ENCODE data around the gene DCUN1D2.

Gene DCUN1D2

DNA sequence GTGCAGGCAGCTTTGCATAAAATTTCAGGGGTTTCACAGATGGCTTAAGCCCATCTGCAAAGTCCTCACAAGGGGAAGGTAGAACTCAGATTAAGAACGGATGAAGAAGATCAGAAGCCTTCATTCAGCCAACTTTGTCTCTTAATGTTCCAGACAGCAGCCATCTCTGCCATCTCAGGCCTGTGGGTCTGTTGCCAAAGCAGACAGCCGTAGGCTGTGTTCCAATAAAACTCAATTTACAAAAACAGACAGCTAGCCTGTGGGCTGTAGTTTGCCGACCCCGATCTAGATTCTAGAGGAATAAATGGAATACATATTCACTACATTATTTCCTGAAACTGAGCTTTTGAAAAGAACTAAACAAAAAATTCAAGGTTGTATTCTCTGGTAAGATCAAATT, 3.8 kb downstream of the DCUN1D2 start:
- H3K36me3 ChIP-seq (ENCODE audit: control insufficient read depth, low read length), result peaks cover 36% of the 10 kb centered on the region
- peaks cover 40% of the 10 kb centered on the region for H4K20me1 ChIP-seq (ENCODE audit: control insufficient read depth, insufficient read depth, low read depth, low read length)
- peaks cover 38% of the 10 kb centered on the region for H3K4me1 ChIP-seq (ENCODE audit: control insufficient read depth, low read length)
- peaks cover 94% of the 10 kb centered on the region for H3K79me2 ChIP-seq (ENCODE audit: control insufficient read depth, low read length)
- H3K27ac ChIP-seq (ENCODE audit: low read depth, low read length), result no peak overlapping the region
- TF ChIP-seq, protein P1, sequence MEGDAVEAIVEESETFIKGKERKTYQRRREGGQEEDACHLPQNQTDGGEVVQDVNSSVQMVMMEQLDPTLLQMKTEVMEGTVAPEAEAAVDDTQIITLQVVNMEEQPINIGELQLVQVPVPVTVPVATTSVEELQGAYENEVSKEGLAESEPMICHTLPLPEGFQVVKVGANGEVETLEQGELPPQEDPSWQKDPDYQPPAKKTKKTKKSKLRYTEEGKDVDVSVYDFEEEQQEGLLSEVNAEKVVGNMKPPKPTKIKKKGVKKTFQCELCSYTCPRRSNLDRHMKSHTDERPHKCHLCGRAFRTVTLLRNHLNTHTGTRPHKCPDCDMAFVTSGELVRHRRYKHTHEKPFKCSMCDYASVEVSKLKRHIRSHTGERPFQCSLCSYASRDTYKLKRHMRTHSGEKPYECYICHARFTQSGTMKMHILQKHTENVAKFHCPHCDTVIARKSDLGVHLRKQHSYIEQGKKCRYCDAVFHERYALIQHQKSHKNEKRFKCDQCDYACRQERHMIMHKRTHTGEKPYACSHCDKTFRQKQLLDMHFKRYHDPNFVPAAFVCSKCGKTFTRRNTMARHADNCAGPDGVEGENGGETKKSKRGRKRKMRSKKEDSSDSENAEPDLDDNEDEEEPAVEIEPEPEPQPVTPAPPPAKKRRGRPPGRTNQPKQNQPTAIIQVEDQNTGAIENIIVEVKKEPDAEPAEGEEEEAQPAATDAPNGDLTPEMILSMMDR (IDR thresholded peaks at IDR 0.05; ENCODE audit: low read depth, low read length, poor library complexity, severe bottlenecking), result no peak
- no peak for TF ChIP-seq EZH2phosphoT487 (IDR thresholded peaks at IDR 0.05; ENCODE audit: borderline replicate concordance, low read length)
- H3K4me2 ChIP-seq (ENCODE audit: low read length), result peak overlapping the region; percentile 7; the same call in 1 of the 2 replicates
- H3K9me3 ChIP-seq (ENCODE audit: control insufficient read depth, insufficient read depth, low read length), result no peaks in the 10 kb centered on the region
- H3F3A ChIP-seq (ENCODE audit: control insufficient read depth, insufficient read depth), result 0 out of 2 replicates have a peak, but pooled peaks cover 3% of the 10 kb centered on the region
- no peaks in the 10 kb centered on the region for H3K9me2 ChIP-seq (replicated peaks; ENCODE audit: control insufficient read depth, low read length)
- no peaks in the 10 kb centered on the region for H3K27me3 ChIP-seq (ENCODE audit: control insufficient read depth, low read length)
- H3K4me3 ChIP-seq (ENCODE audit: low read length), result no peak overlapping the region

DNA sequence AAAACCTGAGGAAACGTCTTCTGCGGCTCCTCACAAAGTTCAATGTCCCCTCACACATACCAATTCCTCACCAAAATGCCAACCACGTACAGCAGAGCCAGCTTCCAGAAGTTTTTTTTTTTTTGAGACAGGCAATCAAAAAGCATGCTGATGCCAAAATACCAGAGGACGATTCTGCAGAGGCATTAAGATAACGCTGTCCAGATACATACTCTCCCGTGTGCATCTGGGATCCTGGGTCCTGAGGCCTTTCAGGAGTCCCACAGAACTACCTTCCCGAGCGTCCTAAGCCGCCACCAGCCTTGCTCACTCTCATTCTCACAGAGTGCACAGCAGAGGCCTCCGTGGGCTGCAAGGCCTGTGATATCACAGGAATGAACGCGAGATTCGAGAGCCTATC, 5.0 kb downstream of the DCUN1D2 start:
- Histone ChIP-seq H3K27me3 (ENCODE audit: control insufficient read depth, low read length) (no peaks in the 10 kb centered on the region), H3K27ac (ENCODE audit: low read depth, low read length) (no peak overlapping the region), H3K9me3 (ENCODE audit: control insufficient read depth, insufficient read depth, low read length) (no peaks in the 10 kb centered on the region), H3K4me1 (ENCODE audit: control insufficient read depth, low read length) (peaks cover 34% of the 10 kb centered on the region), H3K4me3 (ENCODE audit: low read length) (no peak overlapping the region), H4K20me1 (ENCODE audit: control insufficient read depth, insufficient read depth, low read depth, low read length) (peaks cover 40% of the 10 kb centered on the region), H3K36me3 (ENCODE audit: control insufficient read depth, low read length) (peaks cover 42% of the 10 kb centered on the region), H3K4me2 (ENCODE audit: low read length) (no peak overlapping the region), H3F3A (ENCODE audit: control insufficient read depth, insufficient read depth) (0 out of 2 replicates have a peak, but pooled peaks cover 3% of the 10 kb centered on the region), H3K9me2 (replicated peaks; ENCODE audit: control insufficient read depth, low read length) (no peaks in the 10 kb centered on the region), H3K79me2 (ENCODE audit: control insufficient read depth, low read length) (peaks cover 93% of the 10 kb centered on the region)
- TF ChIP-seq, protein P1 (IDR thresholded peaks at IDR 0.05; ENCODE audit: low read depth, low read length, poor library complexity, severe bottlenecking), result no peak
- TF ChIP-seq EZH2phosphoT487 (IDR thresholded peaks at IDR 0.05; ENCODE audit: borderline replicate concordance, low read length), result no peak

DNA sequence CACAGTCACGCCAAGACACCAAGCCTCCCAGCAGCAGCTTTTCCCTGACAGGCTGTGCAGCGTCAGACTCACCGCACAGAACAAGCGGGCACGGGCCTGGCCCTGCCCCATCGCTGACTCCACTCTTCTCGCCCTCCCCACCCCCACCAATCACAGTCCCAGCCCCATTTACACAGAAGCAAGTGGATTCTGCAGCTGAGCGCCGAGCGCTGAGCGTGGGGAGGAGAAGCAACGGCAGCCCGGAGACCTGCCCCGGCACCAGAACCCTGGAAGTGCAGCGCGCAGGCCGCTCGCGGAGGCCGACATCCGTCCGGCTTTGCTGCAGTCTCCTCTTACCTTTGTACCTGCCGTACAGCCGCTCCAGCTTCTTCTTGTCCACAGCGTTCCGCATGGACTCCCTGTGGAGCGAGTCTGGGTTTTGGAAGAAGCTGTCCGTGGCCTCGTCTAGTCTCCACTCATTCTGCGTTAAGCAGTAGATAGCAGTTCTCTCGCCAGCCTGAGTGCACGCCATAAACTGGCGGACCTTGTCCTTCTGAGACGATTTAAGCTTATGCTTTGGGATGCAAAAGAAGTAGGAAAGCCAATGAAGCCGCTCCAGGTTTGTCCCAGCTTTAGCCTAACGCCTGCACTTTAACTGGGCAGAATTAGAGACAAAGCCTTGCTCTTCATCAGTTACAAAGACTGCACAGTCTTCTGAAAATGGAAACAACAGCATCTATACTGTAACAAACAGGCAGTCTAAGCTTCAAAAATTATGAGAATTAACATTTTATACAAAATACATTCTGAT, 6.8 kb downstream of the DCUN1D2 start:
- peaks cover 23% of the 10 kb centered on the region for H3K4me1 ChIP-seq (ENCODE audit: control insufficient read depth, low read length)
- H3K4me2 ChIP-seq (ENCODE audit: low read length), result no peak overlapping the region
- H3K79me2 ChIP-seq (ENCODE audit: control insufficient read depth, low read length), result peaks cover 77% of the 10 kb centered on the region
- TF ChIP-seq EZH2phosphoT487 (IDR thresholded peaks at IDR 0.05; ENCODE audit: borderline replicate concordance, low read length), result no peak
- TF ChIP-seq, protein P1 (IDR thresholded peaks at IDR 0.05; ENCODE audit: low read depth, low read length, poor library complexity, severe bottlenecking), result no peak
- H3K27me3 ChIP-seq (ENCODE audit: control insufficient read depth, low read length), result no peaks in the 10 kb centered on the region
- no peaks in the 10 kb centered on the region for H3K9me3 ChIP-seq (ENCODE audit: control insufficient read depth, insufficient read depth, low read length)
- peaks cover 53% of the 10 kb centered on the region for H3K36me3 ChIP-seq (ENCODE audit: control insufficient read depth, low read length)
- H3K4me3 ChIP-seq (ENCODE audit: low read length), result no peak overlapping the region
- no peaks in the 10 kb centered on the region for H3K9me2 ChIP-seq (replicated peaks; ENCODE audit: control insufficient read depth, low read length)
- 0 out of 2 replicates have a peak, but pooled peaks cover 3% of the 10 kb centered on the region for H3F3A ChIP-seq (ENCODE audit: control insufficient read depth, insufficient read depth)
- H3K27ac ChIP-seq (ENCODE audit: low read depth, low read length), result no peak overlapping the region
- peaks cover 28% of the 10 kb centered on the region for H4K20me1 ChIP-seq (ENCODE audit: control insufficient read depth, insufficient read depth, low read depth, low read length)
